Right lobe of liver (tissue), 4 donors: ENCODE measurements around the gene CLCN7.

Experiments
- POLR2A ChIP-seq: fragments of 450-650 bp; IDR thresholded peaks from one replicate; pipeline ENCODE4 v1.6.1; 2017; ENCODE audit warnings: antibody characterized with exemption, mild to moderate bottlenecking
- TF ChIP-seq, protein P1 (sequence below), 4 donors: fragments of 200-600 bp in 3 of 4; fragments of 450-650 bp in 1 of 4; IDR thresholded peaks; one replicate each; pipeline versions ENCODE4 v1.5.1 to v1.8.0; 2016 to 2022; ENCODE audit warnings: antibody characterized with exemption in 4 of 4, mild to moderate bottlenecking in 2 of 4
- donor health status: DM: no; HTN: no; CAD: no.
- donor health status: DM: no; HTN: no; CAD: no.
- donor health status: DM: no; HTN: yes; CAD: no.

DNA sequence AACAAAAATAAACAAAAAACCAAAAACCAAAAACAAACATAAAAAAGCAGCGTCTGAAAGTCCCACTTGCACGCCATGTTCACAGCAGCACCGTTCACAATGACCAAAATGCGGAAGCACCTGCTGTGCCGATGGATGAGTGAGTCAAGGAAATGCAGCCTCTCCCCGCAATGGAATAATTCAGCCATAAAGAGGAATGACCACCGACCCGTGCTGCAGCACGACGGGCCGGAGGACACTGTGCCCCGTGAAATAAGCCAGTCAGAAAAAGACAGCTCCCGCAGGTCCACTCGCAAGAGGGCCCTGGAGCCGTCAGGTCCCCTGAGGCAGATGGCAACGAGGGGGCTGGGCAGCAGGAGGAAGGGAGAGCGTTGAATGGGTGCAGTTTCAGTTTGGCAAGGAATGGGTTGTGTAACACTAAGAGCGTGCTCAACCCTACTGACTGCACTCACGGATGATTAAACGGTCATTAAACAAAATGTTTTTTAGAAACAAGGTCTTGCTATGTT lies 5.1 kb downstream of the CLCN7 start:
- TF ChIP-seq, protein P1, sequence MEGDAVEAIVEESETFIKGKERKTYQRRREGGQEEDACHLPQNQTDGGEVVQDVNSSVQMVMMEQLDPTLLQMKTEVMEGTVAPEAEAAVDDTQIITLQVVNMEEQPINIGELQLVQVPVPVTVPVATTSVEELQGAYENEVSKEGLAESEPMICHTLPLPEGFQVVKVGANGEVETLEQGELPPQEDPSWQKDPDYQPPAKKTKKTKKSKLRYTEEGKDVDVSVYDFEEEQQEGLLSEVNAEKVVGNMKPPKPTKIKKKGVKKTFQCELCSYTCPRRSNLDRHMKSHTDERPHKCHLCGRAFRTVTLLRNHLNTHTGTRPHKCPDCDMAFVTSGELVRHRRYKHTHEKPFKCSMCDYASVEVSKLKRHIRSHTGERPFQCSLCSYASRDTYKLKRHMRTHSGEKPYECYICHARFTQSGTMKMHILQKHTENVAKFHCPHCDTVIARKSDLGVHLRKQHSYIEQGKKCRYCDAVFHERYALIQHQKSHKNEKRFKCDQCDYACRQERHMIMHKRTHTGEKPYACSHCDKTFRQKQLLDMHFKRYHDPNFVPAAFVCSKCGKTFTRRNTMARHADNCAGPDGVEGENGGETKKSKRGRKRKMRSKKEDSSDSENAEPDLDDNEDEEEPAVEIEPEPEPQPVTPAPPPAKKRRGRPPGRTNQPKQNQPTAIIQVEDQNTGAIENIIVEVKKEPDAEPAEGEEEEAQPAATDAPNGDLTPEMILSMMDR (IDR thresholded peaks at IDR 0.05): no peak
- no peak for TF ChIP-seq POLR2A
